Inflammatory macrophage treated with lipopolysaccharide for 1 hour (primary cell): Measurements from ENCODE around the gene SHH.

Experiments
- DNase-seq, 2 donors: peaks; one replicate each; pipeline ENCODE4 v3.0.0-alpha.2; 2020 to 2022

SHH gene

GRCh38 chr7:155762036-155762435 lies 50.2 kb downstream of the SHH start:
- DNase-seq: peak; percentile 41 to 75

DNA sequence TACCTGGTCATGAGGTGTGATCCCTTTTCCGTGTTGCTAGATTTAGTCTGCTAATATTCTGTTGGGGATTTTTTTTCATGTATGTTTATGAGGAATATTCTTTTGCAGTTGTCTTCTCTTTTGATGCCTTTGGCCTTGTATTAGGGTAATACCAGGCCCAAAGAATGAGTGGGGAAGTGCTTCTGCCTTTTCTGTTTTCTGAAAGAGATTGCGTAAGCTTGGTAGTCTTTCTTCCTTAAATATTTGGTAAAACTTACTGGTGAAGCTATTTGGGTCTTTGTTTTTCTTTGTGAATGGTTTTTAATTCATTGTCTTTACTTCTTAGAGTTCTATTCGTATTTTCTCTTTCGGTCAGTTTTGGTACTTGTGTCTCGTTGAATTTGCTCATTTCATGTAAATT lies 51.1 kb downstream of the SHH start:
- DNase-seq: peak; percentile 83 to 84

- DNase-seq: no peak
These were observed 52.4 kb downstream of the SHH start for GRCh38 chr7:155759740-155760430.

GRCh38 chr7:155758348-155758747 lies 53.9 kb downstream of the SHH start:
- DNase-seq: no peak

GRCh38 chr7:155756322-155756721 lies 55.9 kb downstream of the SHH start:
- DNase-seq: peak; percentile 80 to 81

DNA sequence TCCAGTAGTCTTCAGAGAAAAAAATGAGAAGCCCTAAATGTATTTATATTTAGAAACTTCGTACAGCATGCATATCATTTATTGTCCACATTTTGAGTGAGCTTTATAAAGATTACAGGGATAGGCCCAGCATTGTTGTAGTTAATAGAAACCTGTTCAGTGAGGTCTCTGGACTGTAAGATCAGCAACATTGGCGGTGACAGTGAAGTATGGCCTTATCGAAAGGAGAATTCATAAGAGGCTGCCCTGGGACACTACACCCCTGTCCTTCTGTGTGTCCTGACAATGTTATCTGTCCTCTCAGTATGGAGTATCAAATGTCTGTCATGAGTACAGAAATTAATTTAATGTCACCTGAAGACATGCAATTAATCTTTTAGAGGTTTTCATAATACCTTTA lies 57.2 kb downstream of the SHH start:
- no peak for DNase-seq

- DNase-seq: no peak
These were observed 58.1 kb downstream of the SHH start for GRCh38 chr7:155754165-155754564.

DNA sequence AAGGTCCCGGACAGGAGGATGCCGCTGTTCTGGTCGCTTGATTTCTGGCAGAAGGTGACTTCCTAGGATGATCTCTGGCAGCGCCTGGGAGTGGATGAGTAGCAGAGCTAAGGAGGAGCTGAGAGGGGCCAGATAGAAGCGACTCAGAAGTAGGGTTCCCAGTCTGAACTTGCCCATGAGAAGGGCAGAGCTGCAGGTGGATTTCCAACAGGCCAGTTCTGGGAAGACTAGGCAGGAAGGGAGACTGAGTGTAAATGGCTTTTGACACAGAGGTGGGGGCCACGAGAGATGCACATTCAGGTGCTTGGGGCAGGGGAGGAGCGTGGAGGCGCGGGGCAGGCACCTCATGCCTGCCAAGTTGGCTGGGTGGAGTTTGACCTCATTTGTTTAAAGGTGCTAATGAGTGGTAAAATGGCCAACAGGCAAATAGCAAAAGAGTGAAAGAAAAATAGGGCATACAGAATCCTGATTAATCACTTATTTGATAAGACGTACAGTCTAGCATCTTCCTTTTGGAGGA lies 58.8 kb downstream of the SHH start:
- DNase-seq: no peak

DNA sequence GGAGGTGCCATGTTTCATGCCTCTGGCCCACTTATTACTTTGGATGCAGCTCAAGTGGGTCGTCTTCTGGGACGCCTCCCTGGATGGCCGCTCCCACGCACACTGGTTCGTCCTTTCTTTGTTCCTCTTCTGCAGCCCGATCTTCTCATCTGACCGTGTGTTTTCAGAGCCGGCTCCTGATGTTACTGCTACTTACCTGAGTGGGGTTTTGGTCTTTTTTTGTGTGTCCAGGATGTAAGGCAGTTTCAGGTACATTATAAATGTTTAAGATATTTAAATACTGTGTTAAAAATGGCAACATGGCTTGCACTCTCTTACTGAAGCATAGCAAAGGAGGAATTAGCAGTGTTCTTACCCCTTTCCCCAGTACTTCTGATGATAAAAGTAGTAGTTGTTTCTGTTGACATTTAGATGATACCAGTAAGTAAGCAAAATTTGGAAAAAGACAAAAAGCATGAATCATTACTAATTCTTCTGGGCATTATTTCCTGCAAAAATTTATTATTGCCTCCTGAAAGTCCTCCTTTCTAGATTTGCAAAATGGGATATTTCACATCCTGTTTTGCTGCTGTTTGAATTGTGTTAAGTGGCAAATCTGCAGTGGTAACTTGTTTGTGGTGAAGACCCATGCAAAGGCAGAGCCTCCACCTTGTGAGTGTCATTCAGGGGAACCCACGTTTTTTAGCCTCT lies 59.4 kb downstream of the SHH start:
- peak in 1 of 2 donors; percentile 35 for DNase-seq

DNA sequence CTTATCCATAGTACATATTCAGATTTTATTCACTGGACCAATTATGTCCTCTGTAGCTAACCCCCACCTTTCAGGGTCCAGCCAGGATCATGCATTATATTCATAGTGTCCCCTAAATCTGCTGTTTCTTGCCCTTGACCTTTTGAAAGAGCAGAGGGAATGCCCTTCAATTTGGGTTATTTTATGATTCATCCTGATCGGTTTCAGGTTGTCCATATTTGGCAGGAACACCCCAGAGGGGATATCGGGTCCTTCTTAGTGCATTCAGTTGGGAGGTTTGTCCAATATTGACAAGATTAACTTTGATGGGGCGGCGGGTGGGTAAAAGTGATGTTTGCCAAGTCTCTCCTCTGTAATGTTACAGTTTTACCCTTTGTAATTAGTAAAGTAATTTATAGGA lies 60.9 kb downstream of the SHH start:
- DNase-seq: no peak

DNA sequence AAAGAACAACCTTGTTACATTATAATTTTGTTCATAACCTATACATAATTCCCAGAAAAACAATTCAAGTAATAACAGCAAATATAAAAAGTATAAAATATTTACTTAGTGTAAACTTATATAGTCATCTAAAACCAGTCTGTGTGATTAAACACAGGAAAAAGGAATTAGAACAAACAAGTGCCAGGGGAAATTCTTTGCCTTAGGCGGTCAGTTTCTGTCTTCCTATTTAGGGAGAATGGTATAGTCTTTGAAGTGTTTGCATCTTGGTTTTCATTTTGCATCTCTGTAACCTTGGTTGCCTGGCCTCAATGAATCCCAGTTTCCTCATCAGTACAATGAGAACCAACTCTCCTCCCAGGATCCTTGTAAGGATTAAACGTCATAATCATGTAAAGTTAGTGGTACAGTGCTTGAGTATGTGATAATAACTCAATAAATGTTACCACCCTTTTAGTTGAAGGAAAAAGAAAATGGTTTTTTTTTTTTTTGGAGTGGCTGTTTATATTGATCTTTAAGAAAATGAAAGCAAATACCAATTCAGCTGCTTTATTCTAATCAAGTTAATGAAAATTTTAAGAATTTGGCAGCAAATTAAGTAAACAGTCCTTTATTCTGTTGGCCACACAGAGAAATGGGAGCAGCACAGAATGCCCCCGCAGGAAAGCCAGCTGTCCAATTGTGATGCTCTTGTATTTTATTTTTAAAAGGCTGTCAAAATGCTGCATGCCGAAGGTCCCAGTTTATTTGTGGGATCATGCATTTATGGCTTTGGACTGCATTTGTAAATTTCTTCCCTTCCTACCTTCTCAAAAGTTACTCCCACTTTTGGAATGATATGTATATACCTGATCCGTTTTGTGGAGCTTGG lies 61.8 kb downstream of the SHH start:
- DNase-seq: no peak
